Activated CD4-positive, alpha-beta memory T cell treated with anti-CD3 and anti-CD28 coated beads for 36 hours (primary cell): ENCODE data around the gene FAM107B. TPM values are rescaled to one million over a fixed set of nuclear protein-coding genes. Genes with fewer than 3 reads are reported as not detected.

ENCODE experiments used
- CTCF ChIA-PET: fragments of 350-600 bp; sonication (Branson Sonifier 250); formaldehyde crosslinking; loops from one replicate; lab custom pipeline; 2021; ENCODE audit warnings: antibody characterized with exemption, inconsistent platforms; lab: Charles Lee
- POLR2A ChIA-PET: fragments of 350-600 bp; sonication (Branson Sonifier 250); formaldehyde crosslinking; loops from one replicate; lab custom pipeline; 2021; ENCODE audit warnings: antibody characterized with exemption; lab: Charles Lee
- DNase-seq: peaks from one replicate; pipeline ENCODE4 v3.0.0-alpha.2; 2020
- H3K27ac Mint-ChIP-seq: one replicate; pipeline ENCODE4 v1.8.0; 2021; ENCODE audit warnings: mixed read lengths
- H3K27me3 Mint-ChIP-seq: one replicate; pipeline ENCODE4 v1.8.0; 2021; ENCODE audit warnings: mixed read lengths
- H3K36me3 Mint-ChIP-seq: one replicate; pipeline ENCODE4 v1.8.0; 2021; ENCODE audit warnings: mixed read lengths
- H3K4me1 Mint-ChIP-seq: one replicate; pipeline ENCODE4 v1.8.0; 2021; ENCODE audit warnings: low read depth, mixed read lengths
- H3K4me3 Mint-ChIP-seq: one replicate; pipeline ENCODE4 v1.8.0; 2021; ENCODE audit warnings: mild to moderate bottlenecking, mixed read lengths
- H3K9me3 Mint-ChIP-seq: one replicate; pipeline ENCODE4 v1.8.0; 2021; ENCODE audit warnings: mixed read lengths
- intact Hi-C: fragments of 100-400 bp; cut with micrococcal nuclease; formaldehyde crosslinking; loops from one replicate; pipeline ENCODE4 v1.15.1; 2023
- total RNA-seq, 2 experiments: library from RNA; stranded (reverse); gene quantifications; one replicate each; pipeline ENCODE4 v1.2.3, GENCODE V29; 2021

The FAM107B gene
- total RNA-seq, 2 experiments from 2014 or later: 132 to 138 TPM

GRCh38 chr10:14611968-14612693 is 162.6 kb downstream of the FAM107B start:
- ChIA-PET CTCF (no interaction called here), POLR2A (interaction anchor here (1.3 kb wide), 1 partner anchor 33 kb away, joined by 4 read pairs; no protein-coding TSS in a partner anchor)

GRCh38 chr10:14609178-14609577 is 165.5 kb downstream of the FAM107B start:
- H3K9me3 Mint-ChIP-seq: no peaks in the 10 kb centered on the region
- CTCF ChIA-PET: no interaction called here
- intact Hi-C loops: loop anchor here (5.0 kb wide), 1 partner anchor 213 kb away; no protein-coding TSS in a partner anchor

More at GRCh38 chr10:14611968-14612693, 162.6 kb downstream of the FAM107B start:
- H3K27me3 Mint-ChIP-seq: no peaks in the 10 kb centered on the region
- intact Hi-C loops: no loop called here
- no peak overlapping the region for H3K27ac Mint-ChIP-seq
- no peaks in the 10 kb centered on the region for H3K36me3 Mint-ChIP-seq
- no peak overlapping the region for H3K4me3 Mint-ChIP-seq
- H3K4me1 Mint-ChIP-seq: peaks cover 28% of the 10 kb centered on the region
- DNase-seq: no peak
- no peaks in the 10 kb centered on the region for H3K9me3 Mint-ChIP-seq

DNA sequence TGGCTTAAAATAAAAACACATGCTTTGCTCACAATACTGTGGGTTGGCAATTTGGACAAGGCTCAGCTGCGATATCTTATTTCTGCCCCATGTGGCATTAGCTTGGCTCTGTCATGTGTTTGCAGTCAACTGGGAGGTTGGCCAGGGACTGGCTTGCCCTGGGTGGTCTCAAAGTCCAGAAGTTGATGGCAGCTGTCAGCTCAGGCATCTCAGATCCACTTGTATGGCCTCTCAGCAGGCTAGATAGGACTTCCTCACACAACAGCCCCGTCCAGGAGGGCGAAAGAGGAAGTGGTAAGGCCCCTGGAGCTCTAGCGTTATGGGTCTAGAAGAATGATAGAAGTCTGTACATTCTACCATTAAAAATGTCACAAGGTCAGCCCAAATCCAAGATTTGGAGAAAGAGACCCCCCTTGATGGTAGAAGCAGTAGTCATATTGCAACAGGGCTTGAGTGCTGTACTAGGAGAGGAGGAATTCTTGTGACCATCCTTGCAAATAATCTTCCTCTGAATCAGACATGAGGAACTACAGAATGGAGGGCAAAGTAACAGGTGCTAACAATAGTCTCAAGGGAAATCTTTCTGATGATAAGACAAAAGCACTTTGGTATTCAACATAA is 166.2 kb downstream of the FAM107B start:
- H3K4me1 Mint-ChIP-seq: peaks cover 39% of the 10 kb centered on the region
- DNase-seq: no peak
- H3K27ac Mint-ChIP-seq: no peak overlapping the region
- no peaks in the 10 kb centered on the region for H3K27me3 Mint-ChIP-seq
- no peaks in the 10 kb centered on the region for H3K9me3 Mint-ChIP-seq
- intact Hi-C loops: loop anchor here (5.0 kb wide), 1 partner anchor 214 kb away; no protein-coding TSS in a partner anchor
- ChIA-PET POLR2A (interaction anchor here (1.2 to 1.7 kb wide), 2 partner anchors 40 to 57 kb away, joined by 4 to 5 read pairs; no protein-coding TSS in a partner anchor), CTCF (no interaction called here)
- peaks cover under 1% of the 10 kb centered on the region for H3K36me3 Mint-ChIP-seq
- no peak overlapping the region for H3K4me3 Mint-ChIP-seq

More at GRCh38 chr10:14609178-14609577, 165.5 kb downstream of the FAM107B start:
- no peak for DNase-seq
- no peaks in the 10 kb centered on the region for H3K27me3 Mint-ChIP-seq
- POLR2A ChIA-PET: no interaction called here
- no peak overlapping the region for H3K27ac Mint-ChIP-seq
- H3K4me3 Mint-ChIP-seq: no peak overlapping the region
- no peaks in the 10 kb centered on the region for H3K36me3 Mint-ChIP-seq
- H3K4me1 Mint-ChIP-seq: peaks cover 41% of the 10 kb centered on the region

- Mint-ChIP-seq H3K4me3 (no peak overlapping the region), H3K36me3 (peaks cover 16% of the 10 kb centered on the region), H3K4me1 (peaks cover 39% of the 10 kb centered on the region), H3K27ac (peak overlapping the region; percentile 9), H3K27me3 (no peaks in the 10 kb centered on the region), H3K9me3 (no peaks in the 10 kb centered on the region)
- intact Hi-C loops: loop anchor here (5.0 kb wide), 1 partner anchor 216 kb away; no protein-coding TSS in a partner anchor
- no peak for DNase-seq
- CTCF ChIA-PET: interaction anchor here (1.0 to 1.7 kb wide), 2 partner anchors 59 to 216 kb away, joined by 3 to 6 read pairs; no protein-coding TSS in a partner anchor
- POLR2A ChIA-PET: interaction anchor here (1.7 to 2.9 kb wide), 3 partner anchors 42 to 231 kb away, joined by 5 to 22 read pairs (median 21); partner anchors contain the start of genes CDNF, HSPA14 and MSANTD7
Measured at GRCh38 chr10:14606633-14607032, 168.1 kb downstream of the FAM107B start.

DNA sequence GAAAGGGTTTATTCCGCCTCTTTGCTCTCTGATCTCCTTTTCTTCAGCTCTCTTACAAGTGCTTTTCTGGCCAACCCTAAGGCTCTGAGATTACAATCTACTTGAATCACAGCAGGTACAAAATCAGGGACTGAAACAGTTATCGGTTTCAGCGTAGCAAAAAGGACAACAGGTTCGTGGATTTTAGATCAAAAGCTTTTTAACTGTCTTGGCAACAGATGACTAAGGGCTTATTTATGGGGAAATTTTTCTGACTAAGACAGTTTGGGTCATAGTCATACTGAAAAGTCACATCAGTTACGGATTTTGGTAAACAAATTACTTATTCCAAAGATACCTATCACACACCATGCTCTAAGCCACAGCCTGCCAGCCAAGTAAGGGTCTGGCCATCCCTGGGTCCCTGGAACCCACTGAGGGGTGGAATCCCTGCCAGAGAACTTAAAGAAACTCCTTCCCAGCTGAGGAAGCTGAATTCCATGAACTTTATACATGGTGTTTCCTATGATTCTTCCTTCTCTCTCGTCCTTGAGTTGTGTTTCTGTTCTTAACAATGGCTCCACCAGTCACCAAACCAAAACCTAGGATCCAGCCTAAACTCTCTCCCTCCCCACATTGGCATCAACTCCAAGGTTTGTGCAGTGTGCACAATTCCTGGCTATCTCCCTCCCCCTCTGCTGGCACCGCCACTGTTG is 169.3 kb downstream of the FAM107B start:
- Mint-ChIP-seq H3K27ac (peak overlapping the region; percentile 97), H3K4me3 (peak overlapping the region; percentile 93), H3K9me3 (no peaks in the 10 kb centered on the region), H3K36me3 (peaks cover 28% of the 10 kb centered on the region), H3K27me3 (no peaks in the 10 kb centered on the region), H3K4me1 (peaks cover 51% of the 10 kb centered on the region)
- ChIA-PET POLR2A (interaction anchor here (0.6 to 2.9 kb wide), 18 partner anchors 12 to 232 kb away, joined by 3 to 23 read pairs (median 4); partner anchors contain the start of genes CDNF, HSPA14 and MSANTD7), CTCF (interaction anchor here (0.9 to 1.7 kb wide), 4 partner anchors 43 to 232 kb away, joined by 3 to 7 read pairs (median 5); partner anchors contain the start of genes CDNF, HSPA14 and MSANTD7)
- DNase-seq: peak; percentile 68
- intact Hi-C loops: loop anchor here (1.0 to 5.0 kb wide), 13 partner anchors 17 to 818 kb away; partner anchors contain the start of genes CDNF, HSPA14, MSANTD7 and SUV39H2

DNA sequence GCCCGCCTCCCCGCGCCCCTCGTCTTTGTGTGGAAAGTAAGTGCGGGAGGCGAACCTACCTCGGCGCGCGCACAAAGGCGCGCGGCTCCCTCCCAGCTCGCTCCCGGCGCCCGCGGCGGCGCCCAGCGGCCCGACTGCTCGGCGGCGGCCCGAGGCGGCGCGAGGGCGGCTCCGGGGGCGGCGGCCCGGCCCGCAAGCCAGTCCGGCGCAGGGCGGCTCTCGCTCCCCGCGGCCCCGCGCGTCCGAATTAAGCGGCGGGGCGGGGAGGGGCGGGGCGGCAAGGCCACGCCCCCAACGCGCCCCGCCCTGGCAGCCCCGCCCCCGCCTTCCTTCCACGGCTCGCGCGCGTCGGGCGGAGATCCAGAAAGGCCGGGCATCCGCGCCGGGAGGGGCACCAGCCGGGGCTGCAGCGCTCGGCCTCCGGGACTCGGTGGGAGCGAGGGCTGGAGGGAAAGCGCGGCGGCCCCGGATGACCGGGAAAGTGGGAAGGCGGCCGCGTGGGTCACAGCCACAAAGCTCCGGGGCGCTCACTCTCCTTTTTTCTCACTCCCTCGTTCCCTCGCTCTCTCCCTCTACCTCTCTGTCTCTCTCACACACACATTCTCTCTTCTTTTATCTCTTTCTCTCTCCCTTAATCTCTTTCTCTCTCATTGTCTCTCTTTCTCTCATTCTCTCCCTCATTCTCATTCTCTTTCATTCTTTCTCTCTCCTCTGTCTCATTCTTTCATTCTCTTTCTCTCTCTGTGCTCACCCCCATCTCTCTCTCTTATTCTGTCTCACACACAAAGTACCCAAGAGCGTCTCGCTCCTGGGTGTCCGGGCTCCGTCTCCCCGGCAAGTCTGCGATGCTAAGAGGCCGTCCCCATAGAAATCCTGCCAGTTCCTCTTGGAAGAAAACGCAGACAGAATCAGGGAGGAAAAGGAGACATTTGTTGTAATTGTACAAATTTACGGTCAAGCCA is 170.2 kb downstream of the FAM107B start:
- Mint-ChIP-seq H3K36me3 (peaks cover 37% of the 10 kb centered on the region), H3K27ac (peak overlapping the region; percentile 97), H3K4me1 (peaks cover 60% of the 10 kb centered on the region), H3K4me3 (peak overlapping the region; percentile 93), H3K27me3 (no peaks in the 10 kb centered on the region), H3K9me3 (no peaks in the 10 kb centered on the region)
- POLR2A ChIA-PET: interaction anchor here (0.7 to 2.9 kb wide), 17 partner anchors 11 to 233 kb away, joined by 3 to 23 read pairs (median 5); partner anchors contain the start of genes CDNF, HSPA14 and MSANTD7
- intact Hi-C loops: loop anchor here (1.0 to 5.0 kb wide), 14 partner anchors 16 to 817 kb away; partner anchors contain the start of genes CDNF, DCLRE1C, HSPA14 and MSANTD7
- DNase-seq: peak; percentile 78
- CTCF ChIA-PET: interaction anchor here (0.7 to 1.7 kb wide), 5 partner anchors 15 to 233 kb away, joined by 3 to 7 read pairs (median 3); partner anchors contain the start of genes CDNF, HSPA14 and MSANTD7

- H3K4me1 Mint-ChIP-seq: peaks cover 67% of the 10 kb centered on the region
- peak overlapping the region; percentile 96 for H3K4me3 Mint-ChIP-seq
- peaks cover 41% of the 10 kb centered on the region for H3K36me3 Mint-ChIP-seq
- ChIA-PET CTCF (interaction anchor here (0.7 to 1.4 kb wide), 2 partner anchors 15 to 44 kb away, joined by 3 read pairs; no protein-coding TSS in a partner anchor), POLR2A (interaction anchor here (2.8 to 2.9 kb wide), 2 partner anchors 41 to 234 kb away, joined by 21 to 23 read pairs; partner anchors contain the start of genes CDNF, HSPA14 and MSANTD7)
- H3K27me3 Mint-ChIP-seq: no peaks in the 10 kb centered on the region
- H3K9me3 Mint-ChIP-seq: no peaks in the 10 kb centered on the region
- DNase-seq: peak; percentile 31
- peak overlapping the region; percentile 96 for H3K27ac Mint-ChIP-seq
- intact Hi-C loops: loop anchor here (2.0 to 5.0 kb wide), 4 partner anchors 95 to 349 kb away; partner anchors contain the start of genes DCLRE1C and SUV39H2
Measured at GRCh38 chr10:14603534-14604102, 171.1 kb downstream of the FAM107B start.

- POLR2A ChIA-PET: interaction anchor here (1.3 kb wide), 1 partner anchor 14 kb away, joined by 7 read pairs; no protein-coding TSS in a partner anchor
Measured at GRCh38 chr10:14602807-14603533, 171.7 kb downstream of the FAM107B start.

More at GRCh38 chr10:14602807-14603533, 171.7 kb downstream of the FAM107B start:
- Mint-ChIP-seq H3K4me1 (peaks cover 74% of the 10 kb centered on the region), H3K27me3 (no peaks in the 10 kb centered on the region), H3K27ac (peak overlapping the region; percentile 96), H3K9me3 (no peaks in the 10 kb centered on the region), H3K36me3 (peaks cover 47% of the 10 kb centered on the region), H3K4me3 (peak overlapping the region; percentile 96)
- CTCF ChIA-PET: interaction anchor here (1.6 kb wide), 1 partner anchor 15 kb away, joined by 6 read pairs; no protein-coding TSS in a partner anchor
- DNase-seq: no peak
- intact Hi-C loops: loop anchor here (5.0 kb wide), 1 partner anchor 349 kb away; the partner anchor contains the start of gene DCLRE1C
